ENCODE data around the gene SREK1.
"Not testable (repeated sequence)": the region's sequence is repeated elsewhere in the genome, so short reads cannot be mapped to it uniquely, and the experiment has no call there.

Gene SREK1

DNA sequence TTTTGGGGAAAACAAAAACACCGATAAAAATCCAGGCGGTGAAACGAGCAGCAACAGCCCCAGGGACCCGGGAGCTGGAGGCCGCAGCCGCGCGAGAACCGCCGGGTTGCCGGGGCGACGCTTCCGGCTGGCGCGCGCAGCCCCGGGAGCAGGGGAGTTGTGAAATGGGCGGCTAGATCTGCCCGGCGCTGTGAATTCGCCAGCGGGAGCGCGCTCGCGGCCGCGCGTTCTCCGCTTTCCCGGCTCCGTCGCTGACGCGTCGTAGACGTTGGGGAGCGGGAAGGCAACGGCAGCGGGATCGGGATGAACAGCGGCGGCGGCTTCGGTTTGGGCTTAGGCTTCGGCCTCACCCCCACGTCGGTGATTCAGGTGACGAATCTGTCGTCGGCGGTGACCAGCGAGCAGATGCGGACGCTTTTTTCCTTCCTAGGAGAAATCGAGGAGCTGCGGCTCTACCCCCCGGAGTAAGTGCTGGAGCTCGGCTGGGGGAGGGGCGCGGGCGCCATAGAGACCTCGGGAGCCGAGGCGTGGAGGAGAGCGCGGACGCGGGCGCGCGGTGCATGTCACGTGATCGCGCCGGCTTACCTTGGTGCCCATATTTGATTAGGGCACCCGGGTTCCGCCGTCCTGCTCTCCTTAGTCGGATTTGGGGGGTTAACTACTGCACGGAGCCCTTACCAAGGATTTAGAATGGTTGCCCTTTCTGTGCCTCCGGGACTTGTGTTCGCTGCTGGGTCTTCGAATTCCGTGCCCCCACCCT is at the start of gene SREK1:
SREK1 (plus strand) TSS at position 227 of the 760 bp plus-strand sequence; CDS start at position 304, 77 bp downstream.
- DNase-seq = peak; percentile 93 to 97

DNA sequence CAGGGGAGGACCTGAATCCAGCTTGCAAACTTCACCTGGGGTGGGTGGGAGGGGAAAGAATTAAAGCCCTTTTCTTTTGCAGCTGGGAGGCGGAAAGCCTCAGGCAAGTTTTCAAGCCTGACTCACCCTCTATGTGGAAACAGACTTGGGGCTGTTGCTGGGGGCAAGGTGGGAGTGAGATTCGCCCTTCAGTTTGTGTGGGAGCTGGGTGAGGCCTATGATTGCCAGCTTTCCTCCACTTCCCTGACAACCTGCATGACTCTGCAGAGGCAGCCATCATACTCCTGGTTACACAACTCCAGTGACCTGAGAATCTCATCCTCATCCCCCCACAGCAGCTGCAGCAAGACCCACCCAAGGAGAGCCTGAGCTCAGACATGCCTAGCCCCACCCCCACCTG is 43.2 kb upstream of the SREK1 start:
- no peak for DNase-seq

- DNase-seq = no peak
Observed at GRCh38 chr5:66113160-66113559, 30.9 kb upstream of the SREK1 start.

GRCh38 chr5:66118304-66118703 is 25.8 kb upstream of the SREK1 start:
- DNase-seq = no peak

GRCh38 chr5:66122379-66123034 is 21.6 kb upstream of the SREK1 start:
- DNase-seq = no peak

- no peak for DNase-seq
Observed at GRCh38 chr5:66129144-66129543, 15.0 kb upstream of the SREK1 start.

GRCh38 chr5:66130493-66130892 is 13.6 kb upstream of the SREK1 start:
- DNase-seq = no peak

- no peak for DNase-seq
Observed at GRCh38 chr5:66134407-66134861, 9.7 kb upstream of the SREK1 start.

GRCh38 chr5:66136053-66136452 is 8.0 kb upstream of the SREK1 start:
- DNase-seq = no peak

DNA sequence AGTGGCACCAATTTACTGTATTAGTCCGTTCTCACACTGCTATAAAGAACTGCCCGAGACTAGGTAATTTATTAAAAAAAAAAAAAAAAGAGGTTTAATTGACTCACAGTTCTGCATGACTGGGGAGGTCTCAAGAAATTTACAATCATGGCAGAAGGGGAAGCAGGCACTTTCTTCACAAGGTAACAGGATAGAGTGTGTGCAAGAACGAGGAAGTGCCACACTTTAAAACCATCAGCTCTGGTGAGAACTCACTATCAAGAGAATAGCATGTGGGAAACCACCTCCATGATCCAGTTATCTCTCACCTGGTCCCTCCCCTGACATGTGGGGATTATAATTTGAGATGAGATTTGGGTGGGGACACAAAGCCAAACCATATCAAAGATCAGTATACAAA is 7.2 kb upstream of the SREK1 start:
- DNase-seq = not testable (repeated sequence)

DNA sequence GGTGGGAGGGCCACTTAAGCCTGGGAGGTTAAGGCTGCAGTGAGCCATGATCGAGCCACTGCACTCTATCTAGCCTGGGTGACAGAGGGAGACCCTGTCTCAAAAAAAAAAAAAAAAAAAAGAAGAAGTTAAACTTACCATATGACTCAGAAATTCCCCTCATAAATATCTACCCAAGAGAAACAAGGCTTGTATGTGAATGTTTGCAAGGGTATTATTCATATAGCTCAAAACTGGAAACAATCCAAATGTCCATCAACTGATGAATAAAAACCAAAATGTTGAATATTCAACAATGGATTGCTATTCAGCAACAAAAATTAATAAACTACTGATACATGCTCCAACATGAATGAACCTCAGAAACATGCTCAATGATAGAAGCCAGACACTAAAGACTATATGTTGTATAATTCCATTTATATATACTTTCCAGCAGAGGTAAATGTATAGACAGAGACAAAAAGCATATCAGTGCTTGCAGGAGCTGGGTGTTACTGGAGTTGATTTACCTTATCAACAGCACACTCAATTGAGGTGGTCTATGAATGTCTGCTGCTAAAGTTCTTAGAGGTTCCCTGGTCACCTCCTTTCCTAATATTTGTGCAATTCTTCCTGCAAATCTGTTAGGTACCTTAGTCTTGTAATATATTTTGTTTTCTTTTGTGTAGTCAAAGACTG is 5.3 kb upstream of the SREK1 start:
- no peak for DNase-seq

DNA sequence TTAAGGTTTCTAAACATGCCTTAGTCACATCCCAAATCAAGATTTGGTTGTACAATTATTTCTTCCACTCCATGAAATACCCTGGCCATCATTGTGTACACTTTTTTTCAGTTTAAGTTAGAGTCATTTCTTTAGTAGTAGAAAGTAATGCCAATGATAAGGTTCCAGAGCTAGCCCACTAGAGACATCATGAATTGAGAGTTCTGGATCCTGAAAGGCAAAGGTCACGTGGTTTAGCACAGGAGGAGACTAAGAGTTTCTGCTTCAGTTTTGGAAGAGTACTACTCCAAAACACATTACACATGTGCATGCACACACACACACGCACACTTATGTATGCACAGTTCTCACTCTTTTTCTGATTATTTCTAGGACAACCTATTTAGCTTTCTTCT is 4.8 kb upstream of the SREK1 start:
- no peak for DNase-seq

DNA sequence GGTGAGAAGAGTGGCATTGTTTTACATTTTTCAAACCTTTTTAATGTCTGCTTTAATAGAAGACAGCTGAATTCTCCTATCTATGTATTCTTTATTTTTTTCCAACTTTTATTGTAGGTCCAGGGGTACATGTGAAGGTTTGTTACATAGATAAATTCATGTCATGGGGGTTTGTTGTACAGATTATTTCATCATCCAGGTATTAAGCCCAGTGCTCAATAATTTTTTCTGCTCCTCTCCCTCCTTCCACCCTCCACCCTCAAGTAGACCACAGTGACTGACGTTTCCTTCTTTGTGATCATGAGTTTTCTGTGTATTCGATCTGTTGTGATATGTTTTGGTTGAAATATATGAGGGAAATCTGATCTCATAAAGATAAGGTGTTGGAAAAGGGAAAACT is 1.7 kb upstream of the SREK1 start:
- DNase-seq = no peak

DNA sequence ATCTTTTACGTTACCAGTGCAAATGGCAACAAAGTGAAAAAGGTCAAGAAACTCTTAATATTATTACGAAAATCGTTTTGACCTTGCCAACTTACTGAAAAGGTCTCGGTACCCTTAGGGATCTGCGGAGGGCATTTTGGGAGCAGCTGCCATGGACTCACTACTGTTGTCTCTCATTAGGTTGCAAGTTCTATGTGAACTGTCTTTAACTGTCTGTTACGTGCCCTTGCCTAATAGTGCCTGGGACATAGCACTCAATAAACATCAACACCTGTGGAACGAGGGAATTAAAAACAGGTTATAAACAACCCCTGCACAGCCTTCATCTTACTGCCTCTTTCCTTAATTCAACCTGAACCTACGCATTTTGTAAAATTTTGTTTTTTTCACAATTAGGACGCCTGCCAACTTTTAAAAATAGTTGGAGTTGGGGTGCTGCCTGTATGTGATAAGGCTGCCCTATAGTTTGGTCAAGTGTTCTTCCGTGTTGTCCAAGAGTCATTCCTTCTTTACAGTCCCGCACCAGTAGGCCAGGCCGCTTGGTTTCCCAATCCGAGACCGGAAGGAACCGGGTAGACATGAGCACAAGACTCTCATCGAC is 527 bp upstream of the SREK1 start:
- DNase-seq = peak in 1 of 2 experiments; percentile 42

- DNase-seq = no peak
Observed at GRCh38 chr5:66144834-66145390, 812 bp downstream of the SREK1 start.

DNA sequence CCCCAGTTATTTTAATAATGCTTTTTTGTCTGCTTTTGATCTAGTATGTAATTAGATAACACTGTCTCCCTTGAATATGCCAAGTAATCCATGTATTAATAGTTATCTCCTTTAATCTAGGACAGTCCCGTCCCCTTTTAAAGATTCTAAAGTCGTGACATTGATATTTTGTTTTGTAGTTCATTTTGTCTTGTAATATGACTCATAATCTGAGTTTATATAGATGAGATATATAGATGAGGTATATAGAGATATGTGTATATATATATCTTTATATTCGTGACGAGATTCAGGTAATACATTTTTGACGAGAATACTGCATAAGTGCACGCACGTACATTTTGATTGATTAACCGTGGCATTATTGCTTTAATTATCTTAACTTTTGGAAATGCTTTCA is 1.6 kb downstream of the SREK1 start:
- no peak for DNase-seq

DNA sequence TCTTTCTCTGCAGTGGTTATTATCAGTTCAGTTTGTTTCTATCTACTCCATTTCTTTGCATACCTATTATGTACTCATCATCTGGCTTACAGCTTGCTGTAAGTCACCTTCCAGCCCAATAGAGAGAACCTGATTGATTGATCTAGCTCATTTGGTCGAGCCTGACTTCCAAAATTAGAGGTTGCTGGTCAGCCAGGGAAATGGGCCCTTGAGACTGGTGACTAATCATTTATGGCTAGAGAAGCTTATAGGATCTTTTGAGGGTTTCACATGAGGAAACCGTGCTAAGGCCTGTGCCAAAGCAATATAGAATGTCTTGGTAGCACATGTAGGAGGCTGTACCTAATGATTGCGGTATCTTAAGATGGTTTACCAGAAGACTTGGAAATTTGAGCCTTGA is 5.8 kb downstream of the SREK1 start:
- no peak for DNase-seq

- DNase-seq = no peak
Observed at GRCh38 chr5:66151030-66151429, 6.9 kb downstream of the SREK1 start.

- DNase-seq = no peak
Observed at GRCh38 chr5:66151491-66151890, 7.4 kb downstream of the SREK1 start.

DNA sequence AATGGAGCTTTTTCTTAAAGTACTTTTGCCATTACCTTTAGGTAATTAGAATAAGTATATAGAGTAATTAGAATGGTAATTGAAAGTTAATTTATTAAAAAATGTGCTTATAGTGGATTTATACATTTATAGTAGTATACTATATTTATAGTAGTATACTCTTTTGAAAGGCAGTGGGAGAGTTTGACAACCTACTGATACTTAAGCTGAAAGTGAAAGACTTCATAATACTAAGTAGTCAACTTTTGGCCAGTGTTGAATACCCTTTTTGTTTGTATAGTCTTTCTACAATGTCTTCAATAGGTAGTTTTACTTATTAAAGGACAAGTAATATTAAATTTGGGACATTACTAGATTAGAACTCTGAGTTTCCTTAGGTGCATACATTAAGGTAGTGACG is 12.9 kb downstream of the SREK1 start:
- no peak for DNase-seq

DNA sequence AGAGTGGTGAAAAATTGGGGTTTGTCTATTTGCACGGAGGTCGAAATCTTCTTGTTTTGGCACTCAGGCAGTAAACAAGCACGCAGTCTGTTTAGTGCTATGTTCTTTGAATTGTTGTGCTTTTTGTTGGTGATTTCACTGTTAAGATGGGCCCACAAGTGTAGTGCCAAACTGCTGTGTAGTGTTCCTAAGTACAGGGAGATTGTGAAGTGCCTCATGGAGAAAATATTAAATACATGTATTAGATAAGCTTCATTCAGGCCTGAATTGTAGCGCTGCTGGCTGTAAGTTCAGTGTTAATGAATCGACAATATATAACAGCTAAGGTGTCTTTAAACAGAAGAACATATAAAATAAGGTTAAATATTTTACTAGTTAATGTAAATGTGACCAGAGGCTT is 17.3 kb downstream of the SREK1 start:
- no peak for DNase-seq

DNA sequence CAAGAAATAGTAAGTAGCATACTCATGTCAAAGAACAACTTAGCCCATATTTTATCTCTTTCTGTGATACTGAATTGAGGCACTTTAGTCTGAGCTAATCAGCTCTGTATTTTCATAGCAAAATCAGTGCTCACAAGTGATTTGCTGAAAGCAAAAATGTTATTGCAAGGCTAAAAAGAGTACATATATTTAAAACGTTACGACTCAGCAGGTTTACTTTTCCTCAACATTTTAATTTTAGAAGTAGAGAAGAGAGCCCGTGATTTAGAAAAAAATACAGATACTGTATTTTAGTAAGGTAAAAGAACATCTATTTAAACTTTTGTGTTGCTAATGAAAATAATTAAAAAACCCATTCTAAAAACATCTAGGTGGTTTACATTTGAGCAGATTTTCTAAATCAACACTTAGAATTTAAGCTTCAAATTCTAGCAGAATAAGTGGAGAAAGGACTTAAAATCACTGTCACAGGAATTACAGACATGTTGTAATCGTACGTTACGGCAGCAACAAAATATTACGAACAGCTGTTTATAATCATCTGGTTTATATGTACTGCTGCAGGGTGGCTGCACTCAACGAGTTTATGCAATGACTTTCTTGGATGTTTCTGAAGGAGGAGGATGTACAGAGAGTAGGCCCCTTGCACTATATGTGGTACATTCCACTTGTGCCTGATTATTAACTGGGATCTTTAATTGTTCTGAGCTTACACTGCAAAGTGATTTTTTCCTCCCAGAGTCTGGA is 20.1 kb downstream of the SREK1 start:
- DNase-seq = no peak

Measured in NCI-H187 (cell line).